ENCODE data around the gene COL12A1. TPM values are rescaled to one million over a fixed set of nuclear protein-coding genes. Genes with fewer than 3 reads are reported as not detected.

The COL12A1 gene
- total RNA-seq, 2 experiments from 2014 or later, result not detected

DNA sequence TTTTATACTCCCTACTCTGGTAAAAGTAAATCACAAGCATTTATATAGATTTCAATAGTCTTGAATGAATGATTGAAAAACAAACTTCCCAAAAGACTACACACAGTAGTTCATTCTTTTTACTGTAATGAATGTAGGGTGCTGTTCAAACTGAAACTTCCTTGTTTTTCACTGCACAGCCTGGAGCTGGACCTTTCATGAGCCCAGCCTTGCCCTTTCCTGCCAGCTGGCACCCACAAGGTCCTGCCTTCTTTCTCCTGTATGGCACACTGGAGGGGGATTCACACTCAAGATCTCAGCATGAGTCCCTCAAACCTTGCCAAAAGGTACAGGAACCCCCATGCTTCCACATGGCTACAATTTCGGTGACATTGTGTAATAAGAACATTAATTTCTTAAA lies 50.9 kb downstream of the COL12A1 start:
- POLR2A ChIA-PET, result no interaction called here
- CTCF ChIA-PET, result no interaction called here

DNA sequence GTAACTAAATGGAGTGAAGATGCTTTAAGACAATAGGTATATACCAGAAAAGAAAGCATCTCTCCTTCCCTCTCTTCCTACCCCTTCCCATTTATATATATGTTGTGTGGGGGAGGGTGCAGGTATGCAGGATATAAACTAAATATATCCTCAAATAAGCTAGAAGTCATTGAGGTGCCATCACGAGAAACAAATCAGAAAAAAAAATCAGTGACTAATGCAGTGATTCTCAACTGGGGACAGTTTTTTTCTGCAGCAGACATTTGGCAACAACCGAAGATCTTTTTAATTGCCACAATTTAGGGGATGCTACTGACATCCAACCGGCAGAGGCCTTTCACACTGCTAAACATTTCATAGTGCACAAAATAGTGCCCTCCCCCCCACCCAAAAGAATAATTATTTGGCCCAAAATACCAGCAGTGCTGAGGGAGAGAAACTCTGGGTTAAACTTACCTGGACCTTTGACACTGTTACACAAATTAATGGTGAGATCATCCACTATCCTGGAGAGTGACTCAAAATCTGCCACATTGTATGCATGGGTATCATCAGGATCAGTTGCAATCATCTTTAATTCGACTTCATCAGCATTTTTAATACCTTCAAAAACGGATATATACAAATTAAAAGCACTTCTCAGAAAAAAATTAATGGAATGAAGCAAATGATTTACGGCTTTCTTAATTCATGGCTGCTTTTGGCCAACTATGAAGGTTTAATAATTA lies 55.0 kb downstream of the COL12A1 start:
- POLR2A ChIA-PET, result no interaction called here
- CTCF ChIA-PET, result no interaction called here

DNA sequence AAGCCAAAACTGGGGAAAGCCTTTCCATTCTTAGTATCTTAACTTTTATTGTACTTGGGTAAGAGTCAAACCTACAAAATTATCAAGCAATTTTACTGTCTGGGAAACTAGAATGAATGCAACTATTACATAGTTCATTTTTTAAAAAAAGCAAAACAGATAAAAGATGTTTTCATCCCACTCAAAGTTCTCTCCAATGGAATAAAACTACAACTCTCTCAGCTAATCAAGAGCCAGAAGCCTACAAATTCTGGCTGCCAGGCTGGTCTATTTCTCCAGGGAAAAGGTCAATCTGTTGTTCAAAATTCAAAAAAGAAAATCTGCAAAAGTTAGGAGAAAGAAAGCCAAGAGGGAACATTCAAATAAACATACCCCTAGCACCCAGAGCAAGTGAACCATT lies 56.2 kb downstream of the COL12A1 start:
- ChIA-PET CTCF (no interaction called here), POLR2A (no interaction called here)

DNA sequence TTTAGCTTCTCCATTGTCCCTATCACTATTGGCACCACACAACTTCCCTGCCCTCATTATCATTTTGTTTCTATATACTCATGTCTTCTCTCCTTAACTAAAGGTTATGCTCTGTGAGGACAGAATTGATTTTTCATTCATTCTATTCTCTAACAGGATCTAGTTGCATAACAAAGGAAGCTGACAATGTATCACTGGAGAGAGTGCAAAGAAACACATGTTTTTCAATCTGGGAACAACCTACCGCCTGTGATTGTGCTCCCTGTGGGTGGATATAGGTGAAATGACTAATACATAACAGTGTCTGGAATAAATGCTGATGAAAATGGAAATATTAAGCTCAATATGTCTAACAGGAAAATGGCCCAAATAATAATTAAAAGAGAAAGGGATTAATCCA lies 56.6 kb downstream of the COL12A1 start:
- CTCF ChIA-PET, result no interaction called here

DNA sequence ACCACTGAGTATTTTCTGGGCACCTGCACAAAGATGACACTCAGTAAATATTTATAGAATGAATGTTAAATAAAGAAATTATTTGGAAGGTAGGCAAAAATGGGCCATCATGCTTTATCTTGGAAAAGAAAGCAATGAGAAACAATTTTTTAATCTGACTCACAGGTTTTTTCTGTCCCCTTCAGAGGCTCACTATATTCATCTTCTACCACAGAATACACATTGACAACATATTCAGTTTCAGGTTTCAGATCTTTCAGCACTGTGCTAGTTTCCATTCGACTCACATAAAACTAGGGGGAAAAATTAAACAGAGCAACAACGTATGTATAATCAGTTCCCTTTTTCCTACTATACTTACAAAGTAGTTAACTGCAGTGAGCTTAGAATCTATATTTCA lies 58.3 kb downstream of the COL12A1 start:
- ChIA-PET POLR2A (no interaction called here), CTCF (no interaction called here)

More for the DNA sequence above, 56.6 kb downstream of the COL12A1 start:
- POLR2A ChIA-PET, result no interaction called here

DNA sequence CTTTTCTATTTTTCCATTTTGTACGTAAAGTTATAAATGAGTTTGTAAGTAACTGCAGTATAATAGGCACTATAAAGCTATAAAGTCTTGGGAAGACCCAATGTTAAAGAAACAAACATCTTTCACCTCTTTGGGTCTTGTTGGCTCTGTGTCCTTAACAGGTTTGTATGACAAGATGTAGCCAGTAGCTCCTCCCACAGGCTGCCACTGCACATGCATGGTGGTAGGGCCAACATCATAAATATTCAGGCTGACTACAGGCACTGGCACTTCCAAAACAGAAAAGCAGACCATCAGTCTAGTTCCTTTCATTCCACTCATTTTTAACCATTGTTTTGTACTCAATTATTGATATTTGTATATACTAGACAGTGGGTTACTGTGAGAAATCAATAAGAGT lies 59.9 kb downstream of the COL12A1 start:
- ChIA-PET CTCF (no interaction called here), POLR2A (no interaction called here)

DNA sequence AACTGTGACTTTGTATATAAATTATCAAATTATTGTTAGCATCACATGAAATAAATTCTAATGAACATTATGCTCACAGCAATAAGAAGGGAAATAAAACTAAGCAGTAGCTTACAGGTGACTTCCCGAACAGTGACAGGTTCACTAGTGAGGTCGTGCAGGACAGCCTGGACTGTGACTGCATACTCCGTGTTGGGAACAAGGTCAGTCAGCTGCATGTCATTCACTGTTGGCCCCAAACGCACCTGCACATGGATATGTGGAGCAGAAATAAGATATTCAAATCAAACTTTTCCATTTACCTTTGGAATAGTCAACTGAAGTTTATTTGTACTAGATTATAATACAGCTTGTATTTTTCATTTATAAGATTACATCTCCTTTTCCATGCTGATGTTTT lies 60.6 kb downstream of the COL12A1 start:
- CTCF ChIA-PET, result no interaction called here
- POLR2A ChIA-PET, result no interaction called here

DNA sequence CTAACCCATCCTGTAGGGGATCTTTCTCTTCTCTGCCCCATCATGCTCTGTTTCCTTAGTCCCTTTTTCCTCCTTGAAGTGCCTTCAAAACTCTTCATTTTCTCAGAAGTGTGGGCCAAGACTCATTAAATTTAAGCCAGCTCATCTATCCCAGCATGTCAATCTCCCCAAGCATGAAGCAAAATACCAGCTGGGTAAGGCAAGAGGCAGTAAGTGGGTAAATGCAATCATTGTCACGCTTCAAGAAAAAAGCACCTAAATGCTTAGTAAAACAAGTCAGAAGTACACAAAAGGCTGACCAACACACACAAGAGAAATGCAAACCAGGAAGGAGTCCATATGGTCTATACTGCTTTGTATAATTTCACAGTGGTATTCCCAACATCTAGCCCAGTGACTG lies 61.5 kb downstream of the COL12A1 start:
- CTCF ChIA-PET, result no interaction called here
- POLR2A ChIA-PET, result no interaction called here

DNA sequence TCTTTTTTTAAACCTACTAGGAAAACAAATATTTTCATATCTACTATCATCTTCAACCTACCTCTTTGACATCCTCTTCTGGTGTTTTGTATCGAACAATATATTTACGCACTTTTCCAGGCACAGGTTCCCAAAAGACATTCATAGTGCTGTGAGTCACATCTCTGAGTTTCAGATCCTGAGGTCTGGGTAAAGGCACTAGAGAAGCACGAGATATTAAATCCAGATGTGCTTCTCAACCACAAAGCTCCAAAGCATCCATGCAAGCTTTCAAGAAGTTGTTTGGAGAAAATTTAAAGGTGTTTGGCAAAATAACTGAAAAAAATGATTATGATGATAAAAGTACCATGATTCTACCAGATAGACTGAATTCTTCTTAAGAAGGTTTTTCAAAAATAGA lies 62.7 kb downstream of the COL12A1 start:
- ChIA-PET CTCF (no interaction called here), POLR2A (no interaction called here)

DNA sequence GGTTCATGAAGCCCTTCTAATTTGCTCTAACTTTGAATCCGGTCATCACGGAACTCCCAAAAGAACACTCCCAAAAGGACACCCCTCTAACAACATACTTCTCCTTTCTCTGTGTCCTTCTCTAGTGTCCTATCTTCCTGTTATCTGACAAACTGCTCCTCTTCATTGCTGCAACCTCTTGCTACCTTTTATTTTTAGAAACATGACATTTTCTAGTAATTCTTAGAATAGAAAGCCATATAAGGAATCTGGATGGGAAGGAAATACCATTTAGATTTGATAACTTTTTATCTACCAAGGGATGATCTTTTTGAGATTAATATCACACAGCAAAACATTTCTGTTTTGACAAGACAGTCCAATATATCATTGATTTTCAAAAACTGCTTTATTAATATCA lies 63.1 kb downstream of the COL12A1 start:
- POLR2A ChIA-PET, result no interaction called here

DNA sequence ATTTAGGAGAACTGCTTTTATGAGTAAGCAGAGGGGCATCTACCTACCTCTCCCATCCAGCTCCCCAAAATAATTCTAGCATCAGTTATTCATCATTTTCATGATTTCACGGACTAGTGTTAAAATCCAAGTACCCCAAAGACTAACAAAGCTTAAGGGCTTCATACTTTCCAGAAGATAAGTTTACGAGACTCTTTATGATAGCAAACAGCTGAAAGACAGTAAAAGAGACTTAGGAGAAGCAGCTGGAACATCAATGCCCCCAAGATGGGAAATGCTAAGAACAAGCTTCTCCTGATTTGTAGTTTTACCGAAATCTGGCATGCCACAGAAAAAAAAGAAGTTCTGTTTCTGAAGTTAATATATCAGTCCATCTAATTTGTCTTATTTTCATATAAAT lies 70.0 kb downstream of the COL12A1 start:
- ChIA-PET CTCF (no interaction called here), POLR2A (no interaction called here)

More for the DNA sequence above, 63.1 kb downstream of the COL12A1 start:
- CTCF ChIA-PET, result no interaction called here

DNA sequence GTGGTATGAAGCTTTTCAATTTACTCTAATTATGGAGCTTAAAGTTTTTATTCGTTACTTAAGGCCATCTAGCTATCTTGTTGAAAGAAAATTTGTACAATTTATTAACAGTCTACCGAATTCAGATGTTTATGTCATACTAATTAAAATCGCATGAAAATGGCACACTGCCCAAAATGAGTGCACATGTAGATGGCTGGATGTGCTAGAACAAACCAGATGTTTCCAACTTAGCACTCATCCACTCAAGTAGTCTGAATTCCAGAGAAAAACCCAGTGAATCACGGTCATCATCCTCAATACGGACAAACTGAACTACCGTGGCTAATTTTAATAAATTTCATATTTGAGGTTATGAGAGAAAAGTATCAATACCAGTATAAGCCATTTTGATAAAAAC lies 70.4 kb downstream of the COL12A1 start:
- ChIA-PET POLR2A (no interaction called here), CTCF (no interaction called here)

DNA sequence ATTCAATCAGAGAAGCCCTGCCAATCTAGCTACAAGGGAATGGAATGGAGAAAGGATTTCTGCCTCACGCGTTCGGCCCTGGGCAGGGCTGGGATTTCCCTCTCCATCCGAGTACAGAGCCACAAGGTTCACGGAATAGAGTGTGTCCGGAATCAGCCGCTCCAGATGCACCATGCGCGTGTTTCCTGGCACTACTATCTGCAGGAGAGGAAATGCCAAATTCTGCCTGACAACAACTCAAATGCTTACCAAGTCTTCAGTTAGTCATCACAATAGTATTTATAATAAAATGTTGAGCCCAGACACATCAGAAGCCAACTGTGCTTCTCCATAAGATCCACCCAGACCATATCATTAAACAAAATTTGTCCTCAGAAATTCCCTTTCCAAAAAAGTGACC lies 75.1 kb downstream of the COL12A1 start:
- ChIA-PET CTCF (no interaction called here), POLR2A (no interaction called here)

DNA sequence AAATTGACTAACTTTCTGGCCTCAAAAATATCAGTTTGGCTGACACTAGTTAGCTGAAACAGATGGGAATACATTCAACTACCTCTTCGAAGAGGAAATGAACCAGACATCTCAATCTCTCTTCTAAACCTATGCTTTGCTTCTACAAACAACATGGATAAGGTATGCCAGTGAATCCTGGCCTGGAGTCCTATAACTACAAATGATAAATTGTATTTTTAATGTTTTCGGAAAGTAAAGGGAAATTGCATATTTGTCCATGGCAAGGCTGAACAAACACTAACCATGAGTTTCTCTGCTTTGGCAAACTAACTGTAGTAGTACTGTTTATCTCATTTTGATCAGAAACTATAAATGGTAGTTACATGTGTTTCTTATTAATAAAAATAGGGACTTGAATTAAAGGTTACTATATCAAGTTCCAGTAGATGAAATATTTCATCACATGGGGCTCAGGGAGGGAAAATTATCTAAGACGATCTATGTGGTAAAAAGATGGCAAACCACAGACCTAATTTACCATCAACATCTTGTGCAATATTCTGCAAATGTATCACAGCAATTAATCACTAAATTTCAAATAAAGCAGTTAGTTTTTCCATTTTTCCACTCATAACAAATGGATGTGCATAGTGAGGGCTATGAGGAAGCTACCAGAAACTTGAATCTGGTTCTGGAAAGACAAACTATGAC lies 76.8 kb downstream of the COL12A1 start:
- POLR2A ChIA-PET, result no interaction called here
- CTCF ChIA-PET, result no interaction called here

DNA sequence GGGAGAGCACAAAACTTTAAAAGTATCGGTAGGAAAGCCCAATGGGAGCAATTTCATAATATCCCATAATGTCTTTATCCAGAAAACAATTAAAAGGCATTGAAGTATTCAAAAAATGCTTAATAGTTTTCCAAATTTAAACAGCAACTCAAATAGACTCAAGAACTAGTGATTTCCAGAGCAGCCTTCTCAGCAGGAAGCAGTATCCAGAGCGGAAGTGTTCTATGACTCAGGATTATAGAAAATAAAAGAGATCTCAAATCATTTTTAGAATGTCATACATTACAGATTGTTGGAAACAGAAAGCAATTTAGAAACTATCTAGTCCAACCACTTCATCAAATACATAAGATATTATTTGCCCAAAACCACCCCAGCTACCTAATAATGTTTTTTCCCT lies 79.3 kb downstream of the COL12A1 start:
- ChIA-PET POLR2A (no interaction called here), CTCF (no interaction called here)

DNA sequence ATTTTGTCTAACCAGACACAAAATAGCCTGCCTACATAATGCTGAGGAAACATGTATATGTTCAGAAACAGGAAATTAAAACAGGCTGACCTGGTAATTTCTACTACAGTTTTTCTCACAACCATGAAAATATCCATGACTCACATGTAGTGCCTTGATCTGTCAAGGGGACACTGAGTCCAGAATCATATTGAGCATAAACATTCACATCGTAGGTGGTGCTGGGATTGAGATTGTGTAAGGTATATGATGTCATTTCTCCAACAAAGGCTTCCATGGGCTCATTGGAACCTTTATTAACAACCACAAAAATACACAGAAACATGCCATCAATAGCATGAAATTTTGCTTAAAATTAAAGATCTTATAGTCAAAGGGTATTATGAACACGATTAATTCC lies 80.9 kb downstream of the COL12A1 start:
- ChIA-PET CTCF (no interaction called here), POLR2A (no interaction called here)

DNA sequence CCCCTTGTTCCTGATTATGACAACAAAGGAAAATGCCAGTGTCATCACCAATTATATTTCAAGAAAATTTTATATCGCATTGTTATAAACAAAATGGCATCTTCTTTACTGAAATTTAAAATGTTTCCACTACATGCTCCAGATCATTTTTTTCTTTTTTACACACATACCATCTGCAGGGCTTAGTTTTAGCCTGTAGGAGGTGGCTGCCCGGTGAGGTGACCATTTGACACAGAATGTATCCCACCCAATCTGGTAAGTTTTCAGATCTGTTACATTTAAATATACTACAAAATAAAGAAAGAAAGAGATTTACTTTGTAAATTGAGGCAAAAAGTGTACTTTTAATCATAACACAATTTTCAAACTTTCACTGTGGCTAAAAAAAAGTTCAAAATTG lies 81.8 kb downstream of the COL12A1 start:
- CTCF ChIA-PET, result no interaction called here
- POLR2A ChIA-PET, result no interaction called here

DNA sequence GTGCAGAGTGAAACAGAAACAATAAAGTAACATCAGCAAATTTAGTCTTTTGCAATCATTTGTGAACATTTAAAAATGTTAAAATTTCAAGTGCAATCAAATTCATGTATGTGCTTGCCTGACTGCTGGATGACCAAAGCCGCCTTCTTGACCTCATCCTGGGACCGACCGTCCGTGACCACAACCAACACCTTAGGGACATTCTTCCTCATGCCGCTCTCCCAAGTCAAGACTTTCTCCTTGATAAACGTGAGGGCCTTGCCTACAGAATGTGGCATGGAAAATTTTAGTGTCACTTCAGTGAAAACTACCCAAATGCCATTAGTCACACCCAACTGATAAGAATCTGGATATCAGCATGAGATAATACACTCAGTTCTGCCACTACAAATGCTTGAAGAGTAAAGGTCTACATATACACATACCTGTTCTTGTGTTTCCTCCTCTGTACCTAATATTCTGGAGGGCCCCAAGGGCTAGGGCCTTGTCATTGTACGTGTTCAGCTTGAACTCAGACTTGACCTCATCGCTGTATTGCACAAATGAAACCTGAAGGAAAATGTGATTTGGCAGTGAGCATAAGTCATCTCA lies 86.8 kb downstream of the COL12A1 start:
- POLR2A ChIA-PET, result no interaction called here

DNA sequence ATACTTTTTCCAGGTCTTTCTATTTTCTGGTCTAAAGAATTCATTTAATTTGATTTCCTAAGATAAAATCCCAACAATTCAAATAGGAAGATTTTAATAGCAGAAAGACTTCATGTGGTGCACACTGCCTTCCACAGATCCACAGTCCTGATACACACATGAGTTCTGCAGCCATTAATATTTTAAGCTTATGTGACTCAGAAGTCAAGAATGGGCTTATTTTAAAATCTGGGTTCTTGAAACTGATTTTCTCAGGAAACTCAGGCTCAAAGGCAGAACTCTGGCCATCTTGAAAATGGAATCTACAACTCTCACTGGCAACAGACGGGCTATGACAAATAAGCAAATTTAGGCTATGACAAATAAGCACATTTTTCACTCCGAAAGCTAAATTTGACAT lies 88.2 kb downstream of the COL12A1 start:
- ChIA-PET POLR2A (no interaction called here), CTCF (no interaction called here)

More for the DNA sequence above, 86.8 kb downstream of the COL12A1 start:
- CTCF ChIA-PET, result no interaction called here

DNA sequence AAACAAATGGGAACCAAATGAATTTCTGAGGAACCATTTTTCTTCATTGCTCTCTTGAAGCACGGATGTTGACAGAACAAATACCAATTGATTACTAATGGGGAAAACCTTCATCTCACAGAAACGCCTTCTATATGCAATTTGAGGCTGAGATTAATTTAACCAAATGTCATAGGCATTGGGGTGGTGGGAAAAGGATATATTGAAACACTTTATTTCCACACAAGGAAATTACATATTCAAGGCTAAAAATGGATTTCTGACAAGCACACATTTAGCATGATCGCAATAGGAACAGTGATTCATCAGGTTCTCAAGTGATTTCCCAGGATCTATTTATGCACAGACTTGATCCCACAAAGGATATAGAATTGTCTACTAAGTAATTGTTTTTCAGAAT lies 88.9 kb downstream of the COL12A1 start:
- ChIA-PET CTCF (no interaction called here), POLR2A (no interaction called here)

DNA sequence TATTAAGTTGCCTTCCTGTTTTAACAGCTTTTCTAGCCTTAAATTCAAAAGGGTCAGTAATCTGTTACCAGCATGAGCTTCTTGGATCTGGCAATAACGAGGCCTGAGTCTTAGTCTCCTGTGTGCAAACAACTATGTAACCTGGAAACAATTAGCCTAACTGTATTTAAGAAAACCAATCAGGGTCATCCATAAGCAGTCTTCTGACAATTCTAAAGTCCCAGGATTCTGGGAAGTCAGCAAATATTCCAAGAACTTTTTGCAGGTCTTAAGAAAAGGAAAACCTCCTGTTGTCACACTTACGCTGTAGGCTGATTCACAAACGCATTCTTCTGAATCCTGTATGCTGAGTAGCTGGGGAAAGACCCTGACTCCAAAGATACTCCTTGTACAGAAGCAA lies 90.4 kb downstream of the COL12A1 start:
- CTCF ChIA-PET, result no interaction called here
- POLR2A ChIA-PET, result no interaction called here

DNA sequence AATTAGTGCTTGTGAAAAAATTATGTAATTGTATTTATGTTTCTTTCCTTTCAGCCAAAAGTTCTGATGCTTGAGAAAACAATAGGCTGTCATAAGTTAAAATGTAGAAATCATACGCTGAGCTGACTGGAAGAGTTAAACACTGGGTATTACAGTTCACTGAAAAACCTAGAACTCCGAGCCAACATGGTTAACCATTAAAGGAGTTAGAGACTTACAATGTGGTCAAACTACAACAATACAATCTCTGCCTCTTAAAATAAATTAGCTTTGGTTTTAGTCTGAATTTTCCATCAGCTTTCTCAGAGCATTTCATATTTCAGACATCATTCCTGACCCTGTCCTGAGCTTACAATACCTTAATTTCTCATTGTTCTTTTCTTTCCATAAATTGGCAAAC lies 91.0 kb downstream of the COL12A1 start:
- ChIA-PET POLR2A (no interaction called here), CTCF (no interaction called here)
